GM18867 (cell line): ENCODE data around the gene GLYATL1B.

Source experiments
- ATAC-seq: cut with Tn5 transposase; IDR thresholded peaks from one replicate; pipeline ENCODE4 v1.9.1; 2021; ENCODE audit warnings: mild to moderate bottlenecking, moderate library complexity; ENCODE audit not compliant: unreplicated experiment

GLYATL1B gene

GRCh38 chr11:59144096-59144495, 58.0 kb downstream of the GLYATL1B start:
- ATAC-seq, result no peak
